ENCODE results near the gene ZNF284. TPM values are rescaled to one million over a fixed set of nuclear protein-coding genes. Genes with fewer than 3 reads are reported as not detected.
"Not testable (repeated sequence)": the region's sequence is repeated elsewhere in the genome, so short reads cannot be mapped to it uniquely, and the experiment has no call there.

Gene ZNF284
- total and polyA plus RNA-seq, 5 donors = 1.00 to 2.7 (median 2.3) TPM

- intact Hi-C loops (cut with DNase I) = loop anchor here in 2 of 4 donors (2.0 to 10.0 kb wide), 3 partner anchors 18 to 52 kb away; partner anchors contain the start of genes ZNF226 (in 2 of the 2) and ZNF224 (in 1 of the 2)
- under 1% methylated on average over 11 of the region's 11 CpGs for WGBS
- Histone ChIP-seq H3K27ac (ENCODE audit: low read length) (peak overlapping the region; percentile 79), H3K4me3 (ENCODE audit: low read length) (peak overlapping the region; percentile 95), H3K4me1 (ENCODE audit: control insufficient read depth, insufficient read depth, low read length) (no peaks in the 10 kb centered on the region), H3K9me3 (ENCODE audit: control insufficient read depth, low read length) (peaks cover 3% of the 10 kb centered on the region), H3K27me3 (ENCODE audit: control insufficient read depth, insufficient read depth) (no peaks in the 10 kb centered on the region)
- ATAC-seq = no peak
- no peak for DNase-seq
These were observed 40.8 kb downstream of the ZNF284 start for GRCh38 chr19:44112802-44113137.

- intact Hi-C loops (cut with DNase I) = loop anchor here in 2 of 4 donors (2.0 to 10.0 kb wide), 3 partner anchors 18 to 52 kb away; partner anchors contain the start of genes ZNF226 (in 2 of the 2) and ZNF224 (in 1 of the 2)
- no peaks in the 10 kb centered on the region for H3K9me3 ChIP-seq (ENCODE audit: control insufficient read depth, low read length)
- H3K27me3 ChIP-seq (ENCODE audit: control insufficient read depth, insufficient read depth) = no peaks in the 10 kb centered on the region
- DNase-seq = peak; percentile 94 to 96 (median 96)
- peak within 1 kb of the TSS; percentile 79 for H3K27ac ChIP-seq (ENCODE audit: low read length)
- H3K4me3 ChIP-seq (ENCODE audit: low read length) = peak within 1 kb of the TSS; percentile 95
- H3K4me1 ChIP-seq (ENCODE audit: control insufficient read depth, insufficient read depth, low read length) = no peaks in the 10 kb centered on the region
- ATAC-seq = peak; percentile 99
- under 1% methylated on average over 44 of the region's 44 CpGs for WGBS
These were observed 41.3 kb downstream of the ZNF284 start, which contains the start of gene ZNF225 for GRCh38 chr19:44113138-44113783. Gene ZNF225, plus strand, starts transcription at chr19:44113399. Its CDS starts 2,429 bp downstream, at chr19:44115828.

- no peaks in the 10 kb centered on the region for H3K4me1 ChIP-seq (ENCODE audit: control insufficient read depth, insufficient read depth, low read length)
- WGBS = 2% methylated on average over 18 of the region's 18 CpGs
- H3K4me3 ChIP-seq (ENCODE audit: low read length) = peak overlapping the region; percentile 84
- no peaks in the 10 kb centered on the region for H3K27me3 ChIP-seq (ENCODE audit: control insufficient read depth, insufficient read depth)
- ATAC-seq (peak in 1 of 2 donors; percentile 5), DNase-seq (peak in 1 of 3 donors; percentile 63)
- peak overlapping the region; percentile 71 for H3K27ac ChIP-seq (ENCODE audit: low read length)
- no peaks in the 10 kb centered on the region for H3K9me3 ChIP-seq (ENCODE audit: control insufficient read depth, low read length)
- intact Hi-C loops (cut with DNase I) = loop anchor here in 2 of 4 donors (2.0 to 10.0 kb wide), 3 partner anchors 19 to 51 kb away; partner anchors contain the start of genes ZNF226 (in 2 of the 2) and ZNF224 (in 1 of the 2)
These were observed 41.9 kb downstream of the ZNF284 start for GRCh38 chr19:44113784-44114390.

- H3K27me3 ChIP-seq (ENCODE audit: control insufficient read depth, insufficient read depth); H3K9me3 ChIP-seq (ENCODE audit: control insufficient read depth, low read length); intact Hi-C loops (cut with DNase I): not testable (repeated sequence)
These were observed 49.2 kb downstream of the ZNF284 start for GRCh38 chr19:44121162-44121561.

GRCh38 chr19:44131955-44132354 is 60.0 kb downstream of the ZNF284 start:
- H3K27me3 ChIP-seq (ENCODE audit: control insufficient read depth, insufficient read depth) = no peaks in the 10 kb centered on the region
- H3K9me3 ChIP-seq (ENCODE audit: control insufficient read depth, low read length) = peaks cover 5% of the 10 kb centered on the region
- 90% methylated on average over 5 of the region's 5 CpGs for WGBS
- DNase-seq (no peak), ATAC-seq (no peak)
- H3K27ac ChIP-seq (ENCODE audit: low read length) = no peak overlapping the region
- intact Hi-C loops (cut with DNase I) = no loop called here
- no peaks in the 10 kb centered on the region for H3K4me1 ChIP-seq (ENCODE audit: control insufficient read depth, insufficient read depth, low read length)
- no peak overlapping the region for H3K4me3 ChIP-seq (ENCODE audit: low read length)

More at GRCh38 chr19:44121162-44121561, 49.2 kb downstream of the ZNF284 start:
- H3K27ac ChIP-seq (ENCODE audit: low read length); H3K4me1 ChIP-seq (ENCODE audit: control insufficient read depth, insufficient read depth, low read length); H3K4me3 ChIP-seq (ENCODE audit: low read length); ATAC-seq; DNase-seq: not testable (repeated sequence)
- WGBS = 95% methylated on average over 4 of the region's 4 CpGs

Other genes with a start within 250 kb of the ZNF284 start
- gene ZNF283, start 244.8 kb upstream of the ZNF284 start, total RNA-seq = 10 to 100 TPM; 10.7 to 13.8 (median 11.3) TPM
- 4.7 TPM for gene ZNF283, start 244.8 kb upstream of the ZNF284 start, polyA plus RNA-seq
- gene ZNF404, start 188.2 kb upstream of the ZNF284 start, total RNA-seq = 10 to 100 TPM in 1 of 4 donors, 1 to 10 TPM in 3; 6.2 to 11.3 (median 6.8) TPM
- 12.2 TPM for gene ZNF404, start 188.2 kb upstream of the ZNF284 start, polyA plus RNA-seq
- 1 to 10 TPM; 8.1 to 9.0 (median 8.6) TPM for gene ZNF45, start 136.9 kb upstream of the ZNF284 start, total RNA-seq
- gene ZNF45, start 136.9 kb upstream of the ZNF284 start, polyA plus RNA-seq = 2.7 TPM
- 1 to 10 TPM; 4.5 to 7.3 (median 5.8) TPM for gene ZNF221, start 120.9 kb upstream of the ZNF284 start, total RNA-seq
- gene ZNF221, start 120.9 kb upstream of the ZNF284 start, polyA plus RNA-seq = 2.9 TPM
- 10 to 100 TPM in 1 of 4 donors, 1 to 10 TPM in 3; 6.9 to 11.5 (median 7.4) TPM for gene ZNF155, start 88.0 kb upstream of the ZNF284 start, total RNA-seq
- 6.0 TPM for gene ZNF155, start 88.0 kb upstream of the ZNF284 start, polyA plus RNA-seq
- gene ZNF230, start 69.2 kb upstream of the ZNF284 start, total RNA-seq = 1 to 10 TPM; 3.4 to 4.2 (median 3.7) TPM
- gene ZNF230, start 69.2 kb upstream of the ZNF284 start, polyA plus RNA-seq = 1.9 TPM
- 1 to 10 TPM; 3.6 to 4.6 (median 4.0) TPM for gene ZNF222, start 46.8 kb upstream of the ZNF284 start, total RNA-seq
- 3.8 TPM for gene ZNF222, start 46.8 kb upstream of the ZNF284 start, polyA plus RNA-seq
- 1 to 10 TPM; 3.2 to 5.9 (median 4.5) TPM for gene ZNF223, start 20.1 kb upstream of the ZNF284 start, total RNA-seq
- gene ZNF223, start 20.1 kb upstream of the ZNF284 start, polyA plus RNA-seq = 3.6 TPM
- gene ZNF224, start 22.2 kb downstream of the ZNF284 start, total RNA-seq = 10 to 100 TPM; 14.9 to 17.0 (median 15.9) TPM
- gene ZNF224, start 22.2 kb downstream of the ZNF284 start, polyA plus RNA-seq = 10.1 TPM
- 1 to 10 TPM; 3.6 to 4.2 (median 3.9) TPM for gene ZNF225, start 41.2 kb downstream of the ZNF284 start, total RNA-seq
- 1.9 TPM for gene ZNF225, start 41.2 kb downstream of the ZNF284 start, polyA plus RNA-seq
- 10 to 100 TPM in 1 of 4 donors, 1 to 10 TPM in 3; 9.6 to 10.6 (median 9.9) TPM for gene ZNF234, start 69.4 kb downstream of the ZNF284 start, total RNA-seq
- gene ZNF234, start 69.4 kb downstream of the ZNF284 start, polyA plus RNA-seq = 4.4 TPM
- 10 to 100 TPM; 19.4 to 23.0 (median 22.2) TPM for gene ZNF226, start 92.9 kb downstream of the ZNF284 start, total RNA-seq
- gene ZNF226, start 92.9 kb downstream of the ZNF284 start, polyA plus RNA-seq = 24.8 TPM
- gene ZNF227, start 140.4 kb downstream of the ZNF284 start, total RNA-seq = 10 to 100 TPM; 13.2 to 16.0 (median 15.0) TPM
- gene ZNF227, start 140.4 kb downstream of the ZNF284 start, polyA plus RNA-seq = 5.2 TPM
- gene ZNF233, start 187.7 kb downstream of the ZNF284 start, total RNA-seq = 1 to 10 TPM; 3.4 to 8.8 (median 6.4) TPM
- 3.2 TPM for gene ZNF233, start 187.7 kb downstream of the ZNF284 start, polyA plus RNA-seq
- gene ZNF235, start 232.9 kb downstream of the ZNF284 start, total RNA-seq = 1 to 10 TPM; 5.0 to 5.2 (median 5.1) TPM
- 3.0 TPM for gene ZNF235, start 232.9 kb downstream of the ZNF284 start, polyA plus RNA-seq